Lung microvascular endothelial cell (primary cell): ENCODE results near the gene FOXL2NB. TPM values are rescaled to one million over a fixed set of nuclear protein-coding genes. Genes with fewer than 3 reads are reported as not detected.

Source experiments
- DNase-seq, 2 donors: peaks; one replicate each; pipeline versions ENCODE4 v3.0.0 to v3.0.0-alpha.2; 2010; ENCODE audit warnings: low read depth in 2 of 2
- total RNA-seq: library from RNA; depleted of rRNA; stranded (reverse); fragments of >200 nt; gene quantifications from 2 replicates; pipeline ENCODE4 v1.2.1, GENCODE V29; 2014

Gene FOXL2NB
- total RNA-seq, 1 donor from 2014 or later, result not detected

GRCh38 chr3:138995706-138996105 is 48.7 kb downstream of the FOXL2NB start:
- no peak for DNase-seq

Other genes with a start within 250 kb of the FOXL2NB start
- 10.0 and 11.5 TPM in 2 replicates for gene PIK3CB, start 112.3 kb upstream of the FOXL2NB start, total RNA-seq
- gene FOXL2, start 80 bp upstream of the FOXL2NB start, total RNA-seq, result under 0.01 TPM in 1 of 2 replicates, not detected in the other
- not detected in 2 replicates for gene PRR23A, start 59.1 kb downstream of the FOXL2NB start, total RNA-seq
- gene PRR23B, start 73.7 kb downstream of the FOXL2NB start, total RNA-seq, result not detected in 2 replicates
- gene PRR23C, start 97.7 kb downstream of the FOXL2NB start, total RNA-seq, result not detected in 2 replicates